HepG2 (cell line): ENCODE data around the gene SLC25A47. TPM values are rescaled to one million over a fixed set of nuclear protein-coding genes. Genes with fewer than 3 reads are reported as not detected.

ENCODE experiments used
- CREB1 ChIP-seq, 2 experiments: fragments of 450-650 bp in 1 of 2; IDR thresholded peaks; 2 replicates each; pipeline ENCODE4 v1.6.1; 2016 to 2017; ENCODE audit warnings: control low read depth in 1 of 2, mild to moderate bottlenecking in 1 of 2, missing compliant biosample characterization in 1 of 2, missing genetic modification characterization in 1 of 2
- KDM3A ChIP-seq: IDR thresholded peaks from 2 replicates; pipeline ENCODE4 v1.6.1; 2018; ENCODE audit warnings: low read depth, missing compliant biosample characterization
- MLLT10 ChIP-seq: sonication (generic); formaldehyde crosslinking; IDR thresholded peaks from 2 replicates; pipeline ENCODE4 v1.4.0; 2020; ENCODE audit warnings: missing genetic modification reagents
- NFKB2 ChIP-seq: sonication (generic); formaldehyde crosslinking; IDR thresholded peaks from 2 replicates; pipeline ENCODE4 v1.4.0; 2020; ENCODE audit warnings: missing genetic modification reagents, borderline replicate concordance
- NR2C2 ChIP-seq: sonication (generic); formaldehyde crosslinking; IDR thresholded peaks from 2 replicates; pipeline ENCODE4 v1.4.0; 2020; ENCODE audit warnings: missing genetic modification reagents, mild to moderate bottlenecking, moderate library complexity, borderline replicate concordance
- ONECUT2 ChIP-seq: sonication (generic); formaldehyde crosslinking; IDR thresholded peaks from 2 replicates; pipeline ENCODE4 v1.4.0; 2020; ENCODE audit warnings: missing genetic modification reagents
- PHF8 ChIP-seq: sonication (generic); formaldehyde crosslinking; IDR thresholded peaks from 2 replicates; pipeline ENCODE4 v1.5.0; 2020; ENCODE audit warnings: missing genetic modification reagents
- RFXAP ChIP-seq: sonication (generic); formaldehyde crosslinking; IDR thresholded peaks from 2 replicates; pipeline ENCODE4 v1.4.0; 2020; ENCODE audit warnings: missing genetic modification reagents, borderline replicate concordance
- RXRA ChIP-seq: sonication (generic); formaldehyde crosslinking; IDR thresholded peaks from 2 replicates; pipeline ENCODE4 v1.5.1; 2020; ENCODE audit warnings: missing genetic modification reagents
- ZNF264 ChIP-seq: sonication (generic); formaldehyde crosslinking; IDR thresholded peaks from 2 replicates; pipeline ENCODE4 v1.4.0; 2020; ENCODE audit warnings: missing genetic modification reagents
- ZNF430 ChIP-seq: sonication (generic); formaldehyde crosslinking; IDR thresholded peaks from 2 replicates; pipeline ENCODE4 v1.9.0; 2021; ENCODE audit warnings: mild to moderate bottlenecking, missing genetic modification reagents
- ZNF451 ChIP-seq: sonication (generic); formaldehyde crosslinking; IDR thresholded peaks from 2 replicates; pipeline ENCODE4 v1.5.0; 2020; ENCODE audit warnings: mild to moderate bottlenecking, missing genetic modification reagents
- ZNF678 ChIP-seq: sonication (generic); formaldehyde crosslinking; IDR thresholded peaks from 2 replicates; pipeline ENCODE4 v1.4.0; 2020; ENCODE audit warnings: mild to moderate bottlenecking, missing genetic modification reagents
- ZSCAN25 ChIP-seq: sonication (generic); formaldehyde crosslinking; IDR thresholded peaks from 2 replicates; pipeline ENCODE4 v1.8.0; 2022; ENCODE audit warnings: mild to moderate bottlenecking, missing genetic modification reagents
- ZSCAN9 ChIP-seq: IDR thresholded peaks from 2 replicates; pipeline ENCODE4 v1.6.1; 2016; ENCODE audit warnings: borderline replicate concordance
- polyA plus RNA-seq, 8 experiments: library from polyadenylated mRNA; depleted of rRNA in 3 of 8; stranded (reverse) in 7 of 8; unstranded in 1 of 8; fragments of >200 nt; fragmentation: Illumina TruSeq in 4 of 8; extraction: Trizol in 4 of 8; gene quantifications; 2 replicates each; pipeline versions ENCODE4 v1.2.1 to v1.2.3, GENCODE V29; 2011 to 2016; ENCODE audit warnings: low read depth in 4 of 8, missing spikeins in 1 of 8, mixed read lengths in 1 of 8; ENCODE audit not compliant: insufficient read depth in 1 of 8
- total RNA-seq, 5 experiments: library from RNA; depleted of rRNA; stranded (reverse); fragments of >200 nt; fragmentation: Illumina TruSeq; extraction: Trizol; gene quantifications; 2 replicates each; pipeline ENCODE4 v1.2.3, GENCODE V29; 2016; ENCODE audit warnings: low read depth in 1 of 5
- TF ChIP-seq, protein P1 (sequence below): sonication (generic); formaldehyde crosslinking; IDR thresholded peaks from 2 replicates; pipeline ENCODE4 v1.4.0; 2020; ENCODE audit warnings: missing genetic modification reagents, borderline replicate concordance
- TF ChIP-seq, protein P2 (sequence below): IDR thresholded peaks from 2 replicates; pipeline ENCODE4 v1.6.1; 2016; ENCODE audit warnings: control low read depth
- TF ChIP-seq, protein P3 (sequence below): sonication (generic); formaldehyde crosslinking; IDR thresholded peaks from 2 replicates; pipeline ENCODE4 v1.8.0; 2022; ENCODE audit warnings: missing genetic modification reagents, mild to moderate bottlenecking, borderline replicate concordance
- TF ChIP-seq, protein P4 (sequence below): sonication (generic); formaldehyde crosslinking; IDR thresholded peaks from 2 replicates; pipeline ENCODE4 v1.5.0; 2020; ENCODE audit warnings: mild to moderate bottlenecking, low read depth, missing genetic modification reagents, borderline replicate concordance
- TF ChIP-seq, protein P5 (sequence below): sonication (generic); formaldehyde crosslinking; IDR thresholded peaks from 2 replicates; pipeline ENCODE4 v1.4.0; 2020; ENCODE audit warnings: missing genetic modification reagents, borderline replicate concordance

Gene SLC25A47
- total and polyA plus RNA-seq, 2 of the 13 experiments (the other 11 are each of a cell fraction or from before 2014, with no cell fraction given) = 1.0 to 1.7 TPM

DNA sequence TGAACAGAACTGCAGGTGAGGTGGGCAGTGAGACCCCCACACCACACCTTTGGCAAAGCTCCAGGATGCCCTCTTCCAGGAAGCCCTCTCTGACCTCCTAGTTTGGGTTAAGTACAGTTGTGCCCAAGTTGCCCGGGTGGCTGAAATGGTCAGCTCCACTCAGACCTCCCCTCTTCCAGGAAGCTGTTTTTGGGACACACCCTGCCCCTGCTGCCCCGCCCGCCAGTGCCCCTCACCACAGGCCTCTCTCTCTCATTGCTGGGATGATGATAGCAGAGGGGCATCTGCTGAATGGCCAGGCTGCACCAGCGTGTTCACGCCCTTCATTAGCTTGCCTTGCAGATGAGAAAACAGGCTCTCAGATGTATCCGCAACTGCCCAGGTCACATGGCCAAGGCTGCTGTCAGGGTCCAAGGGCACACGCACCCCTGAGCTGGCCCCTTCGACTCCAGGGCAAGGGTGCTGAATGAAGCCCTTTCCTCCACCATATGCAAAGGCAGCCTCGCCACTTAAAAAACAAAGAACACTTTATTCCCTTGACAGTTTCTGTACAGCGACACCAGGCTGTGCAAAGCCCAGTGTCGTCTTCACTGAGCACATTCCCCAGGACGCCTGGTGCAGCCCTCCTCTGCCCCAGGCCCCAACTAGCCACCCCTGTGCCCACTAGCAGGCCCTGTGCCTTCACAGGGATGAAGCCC lies 32.4 kb upstream of the SLC25A47 start (continued):
- TF ChIP-seq CREB1 (IDR thresholded peaks at IDR 0.05) = 0 out of 2 replicates have a peak, but pooled peaks have one; percentile 5
- 0 out of 2 replicates have a peak, but pooled peaks have one; percentile 18 for TF ChIP-seq CREB1 (CRISPR knock-in tag; IDR thresholded peaks at IDR 0.05)
- no peak for TF ChIP-seq MLLT10
- TF ChIP-seq, protein P1, sequence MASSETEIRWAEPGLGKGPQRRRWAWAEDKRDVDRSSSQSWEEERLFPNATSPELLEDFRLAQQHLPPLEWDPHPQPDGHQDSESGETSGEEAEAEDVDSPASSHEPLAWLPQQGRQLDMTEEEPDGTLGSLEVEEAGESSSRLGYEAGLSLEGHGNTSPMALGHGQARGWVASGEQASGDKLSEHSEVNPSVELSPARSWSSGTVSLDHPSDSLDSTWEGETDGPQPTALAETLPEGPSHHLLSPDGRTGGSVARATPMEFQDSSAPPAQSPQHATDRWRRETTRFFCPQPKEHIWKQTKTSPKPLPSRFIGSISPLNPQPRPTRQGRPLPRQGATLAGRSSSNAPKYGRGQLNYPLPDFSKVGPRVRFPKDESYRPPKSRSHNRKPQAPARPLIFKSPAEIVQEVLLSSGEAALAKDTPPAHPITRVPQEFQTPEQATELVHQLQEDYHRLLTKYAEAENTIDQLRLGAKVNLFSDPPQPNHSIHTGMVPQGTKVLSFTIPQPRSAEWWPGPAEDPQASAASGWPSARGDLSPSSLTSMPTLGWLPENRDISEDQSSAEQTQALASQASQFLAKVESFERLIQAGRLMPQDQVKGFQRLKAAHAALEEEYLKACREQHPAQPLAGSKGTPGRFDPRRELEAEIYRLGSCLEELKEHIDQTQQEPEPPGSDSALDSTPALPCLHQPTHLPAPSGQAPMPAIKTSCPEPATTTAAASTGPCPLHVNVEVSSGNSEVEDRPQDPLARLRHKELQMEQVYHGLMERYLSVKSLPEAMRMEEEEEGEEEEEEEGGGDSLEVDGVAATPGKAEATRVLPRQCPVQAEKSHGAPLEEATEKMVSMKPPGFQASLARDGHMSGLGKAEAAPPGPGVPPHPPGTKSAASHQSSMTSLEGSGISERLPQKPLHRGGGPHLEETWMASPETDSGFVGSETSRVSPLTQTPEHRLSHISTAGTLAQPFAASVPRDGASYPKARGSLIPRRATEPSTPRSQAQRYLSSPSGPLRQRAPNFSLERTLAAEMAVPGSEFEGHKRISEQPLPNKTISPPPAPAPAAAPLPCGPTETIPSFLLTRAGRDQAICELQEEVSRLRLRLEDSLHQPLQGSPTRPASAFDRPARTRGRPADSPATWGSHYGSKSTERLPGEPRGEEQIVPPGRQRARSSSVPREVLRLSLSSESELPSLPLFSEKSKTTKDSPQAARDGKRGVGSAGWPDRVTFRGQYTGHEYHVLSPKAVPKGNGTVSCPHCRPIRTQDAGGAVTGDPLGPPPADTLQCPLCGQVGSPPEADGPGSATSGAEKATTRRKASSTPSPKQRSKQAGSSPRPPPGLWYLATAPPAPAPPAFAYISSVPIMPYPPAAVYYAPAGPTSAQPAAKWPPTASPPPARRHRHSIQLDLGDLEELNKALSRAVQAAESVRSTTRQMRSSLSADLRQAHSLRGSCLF (CRISPR knock-in tag) = no peak
- TF ChIP-seq ZNF264 (CRISPR knock-in tag) = 0 out of 2 replicates have a peak, but pooled peaks have one; percentile 46
- TF ChIP-seq ZSCAN9 (CRISPR knock-in tag) = no peak
- no peak for TF ChIP-seq PHF8 (CRISPR knock-in tag)
- no peak for TF ChIP-seq KDM3A (CRISPR knock-in tag)
- TF ChIP-seq ZNF451 = no peak
- peak; percentile 60; the same call in 1 of the 2 replicates for TF ChIP-seq RFXAP (CRISPR knock-in tag)
- TF ChIP-seq, protein P2, sequence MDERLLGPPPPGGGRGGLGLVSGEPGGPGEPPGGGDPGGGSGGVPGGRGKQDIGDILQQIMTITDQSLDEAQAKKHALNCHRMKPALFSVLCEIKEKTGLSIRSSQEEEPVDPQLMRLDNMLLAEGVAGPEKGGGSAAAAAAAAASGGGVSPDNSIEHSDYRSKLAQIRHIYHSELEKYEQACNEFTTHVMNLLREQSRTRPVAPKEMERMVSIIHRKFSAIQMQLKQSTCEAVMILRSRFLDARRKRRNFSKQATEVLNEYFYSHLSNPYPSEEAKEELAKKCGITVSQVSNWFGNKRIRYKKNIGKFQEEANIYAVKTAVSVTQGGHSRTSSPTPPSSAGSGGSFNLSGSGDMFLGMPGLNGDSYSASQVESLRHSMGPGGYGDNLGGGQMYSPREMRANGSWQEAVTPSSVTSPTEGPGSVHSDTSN (CRISPR knock-in tag) = no peak
- no peak for TF ChIP-seq ZNF678
- peak; percentile 91 for TF ChIP-seq RXRA (CRISPR knock-in tag)
- no peak for TF ChIP-seq NFKB2 (CRISPR knock-in tag)
- TF ChIP-seq NR2C2 (CRISPR knock-in tag) = peak; percentile 72; the same call in 1 of the 2 replicates
- no peak for TF ChIP-seq ONECUT2 (CRISPR knock-in tag)
- TF ChIP-seq, protein P3, sequence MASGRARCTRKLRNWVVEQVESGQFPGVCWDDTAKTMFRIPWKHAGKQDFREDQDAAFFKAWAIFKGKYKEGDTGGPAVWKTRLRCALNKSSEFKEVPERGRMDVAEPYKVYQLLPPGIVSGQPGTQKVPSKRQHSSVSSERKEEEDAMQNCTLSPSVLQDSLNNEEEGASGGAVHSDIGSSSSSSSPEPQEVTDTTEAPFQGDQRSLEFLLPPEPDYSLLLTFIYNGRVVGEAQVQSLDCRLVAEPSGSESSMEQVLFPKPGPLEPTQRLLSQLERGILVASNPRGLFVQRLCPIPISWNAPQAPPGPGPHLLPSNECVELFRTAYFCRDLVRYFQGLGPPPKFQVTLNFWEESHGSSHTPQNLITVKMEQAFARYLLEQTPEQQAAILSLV = no peak
- TF ChIP-seq, protein P4, sequence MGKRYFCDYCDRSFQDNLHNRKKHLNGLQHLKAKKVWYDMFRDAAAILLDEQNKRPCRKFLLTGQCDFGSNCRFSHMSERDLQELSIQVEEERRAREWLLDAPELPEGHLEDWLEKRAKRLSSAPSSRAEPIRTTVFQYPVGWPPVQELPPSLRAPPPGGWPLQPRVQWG (CRISPR knock-in tag) = no peak
- TF ChIP-seq, protein P5, sequence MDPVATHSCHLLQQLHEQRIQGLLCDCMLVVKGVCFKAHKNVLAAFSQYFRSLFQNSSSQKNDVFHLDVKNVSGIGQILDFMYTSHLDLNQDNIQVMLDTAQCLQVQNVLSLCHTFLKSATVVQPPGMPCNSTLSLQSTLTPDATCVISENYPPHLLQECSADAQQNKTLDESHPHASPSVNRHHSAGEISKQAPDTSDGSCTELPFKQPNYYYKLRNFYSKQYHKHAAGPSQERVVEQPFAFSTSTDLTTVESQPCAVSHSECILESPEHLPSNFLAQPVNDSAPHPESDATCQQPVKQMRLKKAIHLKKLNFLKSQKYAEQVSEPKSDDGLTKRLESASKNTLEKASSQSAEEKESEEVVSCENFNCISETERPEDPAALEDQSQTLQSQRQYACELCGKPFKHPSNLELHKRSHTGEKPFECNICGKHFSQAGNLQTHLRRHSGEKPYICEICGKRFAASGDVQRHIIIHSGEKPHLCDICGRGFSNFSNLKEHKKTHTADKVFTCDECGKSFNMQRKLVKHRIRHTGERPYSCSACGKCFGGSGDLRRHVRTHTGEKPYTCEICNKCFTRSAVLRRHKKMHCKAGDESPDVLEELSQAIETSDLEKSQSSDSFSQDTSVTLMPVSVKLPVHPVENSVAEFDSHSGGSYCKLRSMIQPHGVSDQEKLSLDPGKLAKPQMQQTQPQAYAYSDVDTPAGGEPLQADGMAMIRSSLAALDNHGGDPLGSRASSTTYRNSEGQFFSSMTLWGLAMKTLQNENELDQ (CRISPR knock-in tag) = no peak
- TF ChIP-seq ZNF430 (CRISPR knock-in tag) = peak; percentile 95
- TF ChIP-seq ZSCAN25 (CRISPR knock-in tag) = no peak
